DMS114 treated with DMSO at 0.1 percent for 48 hours (cell line): ENCODE results near the gene DPF1.
"Not testable (repeated sequence)": the region's sequence is repeated elsewhere in the genome, so short reads cannot be mapped to it uniquely, and the experiment has no call there.

Experiments
- DNase-seq: peaks from one replicate; lab custom pipeline; 2025; ENCODE audit not compliant: unreplicated experiment; lab: John Stamatoyannopoulos, UW

Gene DPF1

GRCh38 chr19:38250821-38251563 lies 27.0 kb upstream of the DPF1 start:
- no peak for DNase-seq

GRCh38 chr19:38250428-38250820 lies 26.4 kb upstream of the DPF1 start:
- DNase-seq = no peak

- no peak for DNase-seq
These were observed 24.4 kb upstream of the DPF1 start for GRCh38 chr19:38248421-38248820.

- DNase-seq = no peak
These were observed 23.8 kb upstream of the DPF1 start for GRCh38 chr19:38247734-38248268.

GRCh38 chr19:38247126-38247525 lies 23.1 kb upstream of the DPF1 start:
- DNase-seq = no peak

- no peak for DNase-seq
These were observed 21.9 kb upstream of the DPF1 start for GRCh38 chr19:38245826-38246498.

- DNase-seq = no peak
These were observed 19.3 kb upstream of the DPF1 start for GRCh38 chr19:38243279-38243673.

GRCh38 chr19:38239816-38240215 lies 15.8 kb upstream of the DPF1 start:
- DNase-seq = no peak

- no peak for DNase-seq
These were observed 10.6 kb upstream of the DPF1 start for GRCh38 chr19:38234615-38235014.

- peak; percentile 56 for DNase-seq
These were observed 9.8 kb upstream of the DPF1 start for GRCh38 chr19:38233740-38234251.

GRCh38 chr19:38231918-38232317 lies 7.9 kb upstream of the DPF1 start:
- no peak for DNase-seq

- DNase-seq = not testable (repeated sequence)
These were observed 6.6 kb upstream of the DPF1 start for GRCh38 chr19:38230506-38231133.

- peak; percentile 86 for DNase-seq
These were observed 5.6 kb upstream of the DPF1 start for GRCh38 chr19:38229585-38230073.

GRCh38 chr19:38228491-38229439 lies 4.7 kb upstream of the DPF1 start:
- no peak for DNase-seq

- DNase-seq = no peak
These were observed 4.0 kb upstream of the DPF1 start for GRCh38 chr19:38228005-38228377.

- no peak for DNase-seq
These were observed 3.4 kb upstream of the DPF1 start for GRCh38 chr19:38227287-38228004.

GRCh38 chr19:38224863-38225218 lies 819 bp upstream of the DPF1 start:
- DNase-seq = not testable (repeated sequence)

- no peak for DNase-seq
These were observed 407 bp downstream of the DPF1 start for GRCh38 chr19:38223617-38224013.

GRCh38 chr19:38223119-38223523 lies 901 bp downstream of the DPF1 start:
- DNase-seq = no peak
